Right forelimb (tissue), 1 donor: ENCODE measurements around the gene UGCG.
"Not testable (repeated sequence)": the region's sequence is repeated elsewhere in the genome, so short reads cannot be mapped to it uniquely, and the experiment has no call there.

Experiments
- DNase-seq: peaks from one replicate; pipeline ENCODE4 v3.0.0-alpha.2; 2018

The UGCG gene

GRCh38 chr9:111891910-111892499 lies 4.6 kb upstream of the UGCG start:
- no peak for DNase-seq

GRCh38 chr9:111896942-111897600 lies 457 bp downstream of the UGCG start:
- DNase-seq: peak; percentile 88

GRCh38 chr9:111897601-111898137 lies 1.1 kb downstream of the UGCG start:
- no peak for DNase-seq

GRCh38 chr9:111898331-111899096 lies 1.9 kb downstream of the UGCG start:
- no peak for DNase-seq

- DNase-seq: no peak
Measured at GRCh38 chr9:111900151-111900857, 3.7 kb downstream of the UGCG start.

GRCh38 chr9:111900858-111901612 lies 4.4 kb downstream of the UGCG start:
- DNase-seq: no peak

- no peak for DNase-seq
Measured at GRCh38 chr9:111902391-111903139, 6.0 kb downstream of the UGCG start.

- not testable (repeated sequence) for DNase-seq
Measured at GRCh38 chr9:111903535-111903934, 6.9 kb downstream of the UGCG start.

GRCh38 chr9:111904026-111904425 lies 7.4 kb downstream of the UGCG start:
- no peak for DNase-seq

GRCh38 chr9:111904891-111905291 lies 8.3 kb downstream of the UGCG start:
- DNase-seq: no peak

- DNase-seq: no peak
Measured at GRCh38 chr9:111907147-111907546, 10.5 kb downstream of the UGCG start.

- DNase-seq: no peak
Measured at GRCh38 chr9:111909444-111909843, 12.8 kb downstream of the UGCG start.

GRCh38 chr9:111910428-111910827 lies 13.8 kb downstream of the UGCG start:
- DNase-seq: no peak

GRCh38 chr9:111913159-111913558 lies 16.5 kb downstream of the UGCG start:
- DNase-seq: no peak

- DNase-seq: no peak
Measured at GRCh38 chr9:111914749-111915424, 18.3 kb downstream of the UGCG start.

- DNase-seq: no peak
Measured at GRCh38 chr9:111915425-111915758, 18.8 kb downstream of the UGCG start.

GRCh38 chr9:111916234-111916645 lies 19.6 kb downstream of the UGCG start:
- no peak for DNase-seq

- DNase-seq: no peak
Measured at GRCh38 chr9:111917201-111917600, 20.6 kb downstream of the UGCG start.

GRCh38 chr9:111917980-111918379 lies 21.4 kb downstream of the UGCG start:
- DNase-seq: no peak

GRCh38 chr9:111919875-111920274 lies 23.3 kb downstream of the UGCG start:
- DNase-seq: no peak

- no peak for DNase-seq
Measured at GRCh38 chr9:111920531-111920930, 23.9 kb downstream of the UGCG start.
